ENCODE data around the gene TPMT. TPM values are rescaled to one million over a fixed set of nuclear protein-coding genes. Genes with fewer than 3 reads are reported as not detected.

The TPMT gene
- total and polyA plus RNA-seq, 4 donors: 10.3 to 28.6 (median 25.7) TPM

DNA sequence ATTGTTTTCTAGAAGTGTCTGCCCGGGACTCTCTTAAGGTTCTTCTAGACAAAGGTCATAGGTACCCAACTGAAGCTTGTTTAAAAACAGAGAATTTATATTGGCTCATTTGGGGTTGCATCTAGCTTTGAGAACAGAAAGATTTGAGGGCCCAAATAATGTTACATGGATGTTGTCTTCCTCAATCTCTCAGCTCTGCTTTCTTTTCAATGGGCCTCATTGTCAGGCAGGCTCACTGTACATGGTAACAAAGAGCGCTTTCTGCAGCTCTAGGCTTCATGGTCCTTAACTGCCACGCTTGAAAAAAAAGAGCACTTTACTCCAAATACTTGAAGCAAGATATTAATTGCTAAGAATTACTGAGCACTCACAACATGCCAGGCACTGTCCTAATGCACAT, 54.6 kb downstream of the TPMT start:
- TF ChIP-seq RXRA (IDR thresholded peaks at IDR 0.05) (no peak), SP1 (IDR thresholded peaks at IDR 0.05) (no peak), HNF4G (IDR thresholded peaks at IDR 0.05) (no peak), NR2F2 (IDR thresholded peaks at IDR 0.05) (no peak), FOXA1 (IDR thresholded peaks at IDR 0.05) (no peak), HNF4A (conservative IDR thresholded peaks at IDR 0.05) (no peak), FOXA2 (IDR thresholded peaks at IDR 0.05) (no peak), MAX (IDR thresholded peaks at IDR 0.05) (no peak)
- TF ChIP-seq, protein P1, sequence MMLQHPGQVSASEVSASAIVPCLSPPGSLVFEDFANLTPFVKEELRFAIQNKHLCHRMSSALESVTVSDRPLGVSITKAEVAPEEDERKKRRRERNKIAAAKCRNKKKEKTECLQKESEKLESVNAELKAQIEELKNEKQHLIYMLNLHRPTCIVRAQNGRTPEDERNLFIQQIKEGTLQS (IDR thresholded peaks at IDR 0.05): no peak
- DNase-seq (ENCODE audit: low spot score): no peak
- Histone ChIP-seq H3K9me3 (ENCODE audit: control insufficient read depth in 4 of 4, low read length in 3 of 4) (no peaks in the 10 kb centered on the region), H3K27me3 (ENCODE audit: control insufficient read depth in 4 of 4, insufficient read depth in 4 of 4, low read length in 3 of 4) (no peaks in the 10 kb centered on the region), H3K27ac (ENCODE audit: low read depth in 1 of 2, low read length in 2 of 2) (no peak overlapping the region), H3K9ac (ENCODE audit: low read depth in 1 of 2, low read length in 2 of 2) (no peak overlapping the region), H3K4me3 (ENCODE audit: low read depth in 1 of 3, low read length in 3 of 3) (no peak overlapping the region), H3K4me1 (ENCODE audit: control insufficient read depth in 4 of 4, insufficient read depth in 4 of 4, low read length in 3 of 4) (no peaks in the 10 kb centered on the region), H3K36me3 (ENCODE audit: control insufficient read depth in 4 of 4, insufficient read depth in 3 of 4, low read depth in 1 of 4, low read length in 3 of 4) (no peaks in the 10 kb centered on the region)
- 80% methylated on average over 3 of the region's 3 CpGs for WGBS

DNA sequence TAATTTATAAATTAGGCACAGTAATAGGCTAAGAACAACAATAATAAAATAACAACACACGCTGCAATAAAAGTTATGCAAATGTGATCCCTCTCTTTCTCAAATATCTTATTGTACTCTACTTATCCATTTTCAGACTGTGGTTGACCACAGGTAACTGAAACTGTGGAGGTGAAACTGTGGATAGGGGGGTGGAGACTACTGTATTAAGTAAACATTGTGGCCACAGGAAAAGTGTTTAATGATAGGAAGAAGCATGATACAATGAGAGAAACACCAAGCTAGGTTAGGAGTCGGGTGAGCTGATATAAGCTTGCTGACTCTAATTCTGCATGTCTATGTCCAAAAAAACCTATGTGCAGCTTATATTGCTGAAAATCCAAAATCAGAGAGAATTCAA, 55.4 kb downstream of the TPMT start:
- Histone ChIP-seq H3K27ac (ENCODE audit: low read depth in 1 of 2, low read length in 2 of 2) (no peak overlapping the region), H3K9ac (ENCODE audit: low read depth in 1 of 2, low read length in 2 of 2) (no peak overlapping the region), H3K4me3 (ENCODE audit: low read depth in 1 of 3, low read length in 3 of 3) (no peak overlapping the region), H3K27me3 (ENCODE audit: control insufficient read depth in 4 of 4, insufficient read depth in 4 of 4, low read length in 3 of 4) (no peaks in the 10 kb centered on the region), H3K9me3 (ENCODE audit: control insufficient read depth in 4 of 4, low read length in 3 of 4) (no peaks in the 10 kb centered on the region), H3K36me3 (ENCODE audit: control insufficient read depth in 4 of 4, insufficient read depth in 3 of 4, low read depth in 1 of 4, low read length in 3 of 4) (no peaks in the 10 kb centered on the region), H3K4me1 (ENCODE audit: control insufficient read depth in 4 of 4, insufficient read depth in 4 of 4, low read length in 3 of 4) (no peaks in the 10 kb centered on the region)
- DNase-seq (ENCODE audit: low spot score): no peak
- 88% methylated on average over 2 of the region's 2 CpGs for WGBS
- TF ChIP-seq SP1 (IDR thresholded peaks at IDR 0.05) (no peak), FOXA1 (IDR thresholded peaks at IDR 0.05) (no peak), EGR1 (IDR thresholded peaks at IDR 0.05; ENCODE audit: low read depth in 2 of 2) (no peak), HNF4G (IDR thresholded peaks at IDR 0.05) (no peak), CTCF (IDR thresholded peaks at IDR 0.05; ENCODE audit: low read depth, low read length, missing input control) (no peak), NR2F2 (IDR thresholded peaks at IDR 0.05) (no peak), TAF1 (conservative IDR thresholded peaks at IDR 0.05) (no peak), ZBTB33 (IDR thresholded peaks at IDR 0.05) (no peak), JUND (IDR thresholded peaks at IDR 0.05) (no peak), REST (IDR thresholded peaks at IDR 0.05) (no peak)
- TF ChIP-seq, protein P1 (IDR thresholded peaks at IDR 0.05): no peak

Measured in liver (tissue), 9 donors.